IPS DF 19.7 (cell line): ENCODE results near the gene BAG5.

Experiments used
- DNase-seq: peaks from one replicate; pipeline ENCODE4 v3.0.0-alpha.2; 2013; ENCODE audit warnings: low read depth, low spot score

The BAG5 gene

GRCh38 chr14:103509864-103510723 lies 52.4 kb downstream of the BAG5 start:
- DNase-seq = no peak

DNA sequence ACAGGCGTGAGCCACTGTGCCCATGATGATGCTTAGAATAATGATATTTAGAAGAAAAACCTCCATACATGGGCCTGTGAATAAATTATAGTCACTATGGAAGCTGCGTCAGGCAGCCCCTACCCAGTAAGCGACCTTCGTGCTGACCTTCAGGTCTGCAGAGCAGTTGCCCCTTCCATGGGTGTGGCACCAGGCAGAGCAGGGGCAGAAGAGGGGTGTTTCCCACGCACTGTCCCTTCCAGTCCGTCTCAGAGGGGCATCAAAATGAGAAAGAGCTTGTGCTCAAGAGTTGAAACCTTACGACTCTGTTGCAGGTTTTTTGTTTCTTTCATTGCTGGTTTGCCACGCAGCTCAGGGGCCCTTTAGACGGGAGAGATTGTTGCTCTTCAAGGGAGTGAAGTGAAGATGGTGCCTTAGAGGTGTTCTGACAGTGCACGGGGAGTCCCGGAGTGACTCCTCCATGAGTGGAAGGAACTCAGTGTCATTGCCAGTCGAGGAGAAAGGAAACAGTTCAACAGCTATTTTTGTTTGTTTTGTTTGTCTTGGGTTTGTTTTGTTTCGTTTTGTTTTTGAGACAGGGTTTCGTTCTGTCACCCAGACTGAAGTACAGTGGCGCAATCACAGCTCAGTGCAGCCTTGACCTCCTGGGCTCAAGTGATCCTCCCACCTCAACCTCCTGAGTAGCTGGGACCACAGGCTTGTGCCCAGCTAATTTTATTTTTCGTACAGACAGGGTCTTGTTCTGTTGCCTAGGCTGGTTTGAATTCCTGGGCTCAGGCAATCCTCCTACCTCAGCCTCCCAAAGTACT lies 53.7 kb downstream of the BAG5 start:
- DNase-seq = no peak

DNA sequence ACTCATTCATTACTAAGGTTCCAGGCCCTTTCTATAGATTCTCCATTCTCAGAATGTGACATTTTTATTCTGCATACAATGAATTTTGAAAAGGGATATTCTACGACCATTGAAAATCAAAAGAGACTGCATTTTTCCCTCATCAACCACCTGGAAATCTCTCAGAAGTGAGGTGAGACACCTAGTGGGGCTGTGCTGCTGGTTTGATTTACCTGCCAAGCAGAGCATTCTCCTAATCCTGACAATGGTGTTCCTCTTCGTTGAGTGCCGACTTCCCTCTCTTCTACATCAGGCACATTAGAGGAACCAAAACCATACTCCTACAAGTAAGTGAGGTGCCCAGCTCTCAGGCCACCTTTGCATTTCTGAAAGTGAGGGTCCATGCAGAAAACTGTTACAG lies 54.7 kb downstream of the BAG5 start:
- no peak for DNase-seq
